Measurements from ENCODE around the gene LMO2. TPM values are rescaled to one million over a fixed set of nuclear protein-coding genes. Genes with fewer than 3 reads are reported as not detected.
"Not testable (repeated sequence)": the region's sequence is repeated elsewhere in the genome, so short reads cannot be mapped to it uniquely, and the experiment has no call there.

Gene LMO2
- polyA plus RNA-seq, 3 donors: 48.8 to 140 (median 75.8) TPM

- H3K36me3 Mint-ChIP-seq: peaks cover 0 to 6% of the 10 kb centered on the region in 2 donors
- peaks cover 37% of the 10 kb centered on the region for H3K4me1 Mint-ChIP-seq
- no peaks in the 10 kb centered on the region for H4K20me1 ChIP-seq (ENCODE audit: insufficient read depth, low read length)
- H3K27me3 ChIP-seq (ENCODE audit: control insufficient read depth in 2 of 2, insufficient read depth in 2 of 2, low read length in 2 of 2): no peaks in the 10 kb centered on the region
- intact Hi-C loops (cut with micrococcal nuclease): loop anchor here in 1 of 2 donors (1.0 kb wide), 1 partner anchor 9 kb away; no protein-coding TSS in a partner anchor
- peaks cover 8 to 17% (median 10%) of the 10 kb centered on the region in 7 donors for H3K9me3 Mint-ChIP-seq
- peaks cover 8 to 9% of the 10 kb centered on the region in 2 donors for H3K9me3 ChIP-seq (replicated peaks in 1 of 2; ENCODE audit: control insufficient read depth in 1 of 2, insufficient read depth in 1 of 2, low read length in 2 of 2)
- H2AFZ ChIP-seq (ENCODE audit: insufficient read depth, low read depth, low read length, poor library complexity, severe bottlenecking): peak overlapping the region; percentile 23
- WGBS (ENCODE audit: insufficient coverage): 100% methylated on average over 1 of the region's 8 CpGs
- H3K4me3 ChIP-seq (replicated peaks in 1 of 3; ENCODE audit: low read depth in 2 of 3, low read length in 3 of 3): no peak overlapping the region
- DNase-seq: peak; percentile 63 to 87 (median 82)
- peak overlapping the region; percentile 65 to 84 for H3K27ac ChIP-seq (ENCODE audit: low read depth in 1 of 2, low read length in 2 of 2)
- no peak for TF ChIP-seq CTCF (IDR thresholded peaks at IDR 0.05)
- H3K9ac ChIP-seq (ENCODE audit: insufficient read depth, low read length, poor library complexity, severe bottlenecking): peak overlapping the region; percentile 11
- H3K79me2 ChIP-seq (ENCODE audit: insufficient read depth, low read length): no peaks in the 10 kb centered on the region
- peak overlapping the region in 1 of 2 donors; percentile 67 for H3K4me3 Mint-ChIP-seq
- H3K4me1 ChIP-seq (ENCODE audit: control insufficient read depth in 1 of 2, insufficient read depth in 2 of 2, low read length in 2 of 2): peaks cover 26 to 44% of the 10 kb centered on the region in 2 donors
- H3K4me2 ChIP-seq (replicated peaks; ENCODE audit: extremely low read depth, low read length, poor library complexity, severe bottlenecking): peak overlapping the region; percentile 33
- H3K27ac Mint-ChIP-seq: peak overlapping the region; percentile 88 to 94 (median 90)
- H3K36me3 ChIP-seq (replicated peaks in 1 of 2; ENCODE audit: control insufficient read depth in 1 of 2, insufficient read depth in 2 of 2, low read length in 2 of 2): no peaks in the 10 kb centered on the region
- no peaks in the 10 kb centered on the region for H3K27me3 Mint-ChIP-seq (ENCODE audit: low read depth in 3 of 3)
These were observed 29.1 kb upstream of the LMO2 start for GRCh38 chr11:33920838-33921613.

GRCh38 chr11:33919645-33920044, 27.8 kb upstream of the LMO2 start:
- Mint-ChIP-seq H3K9me3 (peaks cover 8 to 17% (median 10%) of the 10 kb centered on the region in 7 donors), H3K27me3 (ENCODE audit: low read depth in 3 of 3) (no peaks in the 10 kb centered on the region), H3K4me1 (peaks cover 31% of the 10 kb centered on the region), H3K4me3 (no peak overlapping the region), H3K36me3 (peaks cover 0 to 6% of the 10 kb centered on the region in 2 donors), H3K27ac (peak overlapping the region in 4 of 7 donors; percentile 62 to 88 (median 64))
- Histone ChIP-seq H2AFZ (ENCODE audit: insufficient read depth, low read depth, low read length, poor library complexity, severe bottlenecking) (no peak overlapping the region), H3K9ac (ENCODE audit: insufficient read depth, low read length, poor library complexity, severe bottlenecking) (no peak overlapping the region), H3K9me3 (replicated peaks in 1 of 2; ENCODE audit: control insufficient read depth in 1 of 2, insufficient read depth in 1 of 2, low read length in 2 of 2) (peaks cover 8 to 9% of the 10 kb centered on the region in 2 donors), H3K4me3 (replicated peaks in 1 of 3; ENCODE audit: low read depth in 2 of 3, low read length in 3 of 3) (peak overlapping the region in 1 of 3 experiments; percentile 19), H3K4me2 (replicated peaks; ENCODE audit: extremely low read depth, low read length, poor library complexity, severe bottlenecking) (peak overlapping the region; percentile 3), H3K36me3 (replicated peaks in 1 of 2; ENCODE audit: control insufficient read depth in 1 of 2, insufficient read depth in 2 of 2, low read length in 2 of 2) (no peaks in the 10 kb centered on the region), H4K20me1 (ENCODE audit: insufficient read depth, low read length) (no peaks in the 10 kb centered on the region), H3K4me1 (ENCODE audit: control insufficient read depth in 1 of 2, insufficient read depth in 2 of 2, low read length in 2 of 2) (peaks cover 26 to 36% of the 10 kb centered on the region in 2 donors), H3K79me2 (ENCODE audit: insufficient read depth, low read length) (no peaks in the 10 kb centered on the region), H3K27ac (ENCODE audit: low read depth in 1 of 2, low read length in 2 of 2) (peak overlapping the region in 1 of 2 donors; percentile 84), H3K27me3 (ENCODE audit: control insufficient read depth in 2 of 2, insufficient read depth in 2 of 2, low read length in 2 of 2) (no peaks in the 10 kb centered on the region)
- intact Hi-C loops (cut with micrococcal nuclease): no loop called here
- WGBS (ENCODE audit: insufficient coverage): no CpG with 5 or more reads among the region's 1 CpG
- peak; percentile 58 to 89 (median 86) for DNase-seq
- TF ChIP-seq CTCF (IDR thresholded peaks at IDR 0.05): no peak

- H4K20me1 ChIP-seq (ENCODE audit: insufficient read depth, low read length); H2AFZ ChIP-seq (ENCODE audit: insufficient read depth, low read depth, low read length, poor library complexity, severe bottlenecking); H3K4me3 Mint-ChIP-seq; H3K9ac ChIP-seq (ENCODE audit: insufficient read depth, low read length, poor library complexity, severe bottlenecking); H3K27me3 Mint-ChIP-seq (ENCODE audit: low read depth in 3 of 3); H3K4me3 ChIP-seq (replicated peaks in 1 of 3; ENCODE audit: low read depth in 2 of 3, low read length in 3 of 3); H3K79me2 ChIP-seq (ENCODE audit: insufficient read depth, low read length); H3K4me2 ChIP-seq (replicated peaks; ENCODE audit: extremely low read depth, low read length, poor library complexity, severe bottlenecking); H3K9me3 ChIP-seq (replicated peaks in 1 of 2; ENCODE audit: control insufficient read depth in 1 of 2, insufficient read depth in 1 of 2, low read length in 2 of 2); H3K27me3 ChIP-seq (ENCODE audit: control insufficient read depth in 2 of 2, insufficient read depth in 2 of 2, low read length in 2 of 2); intact Hi-C loops (cut with micrococcal nuclease); H3K27ac ChIP-seq (ENCODE audit: low read depth in 1 of 2, low read length in 2 of 2); H3K27ac Mint-ChIP-seq; DNase-seq; H3K36me3 ChIP-seq (replicated peaks in 1 of 2; ENCODE audit: control insufficient read depth in 1 of 2, insufficient read depth in 2 of 2, low read length in 2 of 2); H3K36me3 Mint-ChIP-seq: not testable (repeated sequence)
- Mint-ChIP-seq H3K4me1 (peaks cover 42% of the 10 kb centered on the region), H3K9me3 (peaks cover 10 to 25% (median 15%) of the 10 kb centered on the region in 7 donors)
- peaks cover 39 to 56% of the 10 kb centered on the region in 2 donors for H3K4me1 ChIP-seq (ENCODE audit: control insufficient read depth in 1 of 2, insufficient read depth in 2 of 2, low read length in 2 of 2)
- WGBS (ENCODE audit: insufficient coverage): no CpG with 5 or more reads among the region's 1 CpG
These were observed 25.5 kb upstream of the LMO2 start for GRCh38 chr11:33917402-33917801.

Data from CD14-positive monocyte (primary cell).